Measurements from ENCODE around the gene SLC17A8.

DNA sequence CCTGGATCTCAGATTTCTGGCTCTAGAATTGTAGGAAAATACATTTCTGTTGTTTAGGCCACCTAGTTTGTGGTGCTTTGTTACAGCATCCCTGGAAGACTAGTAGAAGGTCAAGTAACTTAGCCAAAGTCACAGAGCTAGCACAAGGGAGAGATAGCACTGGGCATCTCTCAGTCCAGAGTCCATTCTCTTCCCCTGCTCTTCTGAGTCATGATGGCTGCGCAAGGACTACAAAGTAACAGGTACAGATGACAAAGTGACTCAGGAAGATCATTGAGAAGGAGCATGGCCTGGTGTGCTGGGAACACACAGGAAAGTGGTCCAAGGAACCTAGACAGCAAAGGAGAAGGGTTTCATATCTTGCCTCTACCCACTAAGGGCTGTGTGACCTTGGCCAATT is 19.3 kb downstream of the SLC17A8 start:
- TF ChIP-seq POLR2A (IDR thresholded peaks at IDR 0.05): no peak
- TF ChIP-seq, protein P1, sequence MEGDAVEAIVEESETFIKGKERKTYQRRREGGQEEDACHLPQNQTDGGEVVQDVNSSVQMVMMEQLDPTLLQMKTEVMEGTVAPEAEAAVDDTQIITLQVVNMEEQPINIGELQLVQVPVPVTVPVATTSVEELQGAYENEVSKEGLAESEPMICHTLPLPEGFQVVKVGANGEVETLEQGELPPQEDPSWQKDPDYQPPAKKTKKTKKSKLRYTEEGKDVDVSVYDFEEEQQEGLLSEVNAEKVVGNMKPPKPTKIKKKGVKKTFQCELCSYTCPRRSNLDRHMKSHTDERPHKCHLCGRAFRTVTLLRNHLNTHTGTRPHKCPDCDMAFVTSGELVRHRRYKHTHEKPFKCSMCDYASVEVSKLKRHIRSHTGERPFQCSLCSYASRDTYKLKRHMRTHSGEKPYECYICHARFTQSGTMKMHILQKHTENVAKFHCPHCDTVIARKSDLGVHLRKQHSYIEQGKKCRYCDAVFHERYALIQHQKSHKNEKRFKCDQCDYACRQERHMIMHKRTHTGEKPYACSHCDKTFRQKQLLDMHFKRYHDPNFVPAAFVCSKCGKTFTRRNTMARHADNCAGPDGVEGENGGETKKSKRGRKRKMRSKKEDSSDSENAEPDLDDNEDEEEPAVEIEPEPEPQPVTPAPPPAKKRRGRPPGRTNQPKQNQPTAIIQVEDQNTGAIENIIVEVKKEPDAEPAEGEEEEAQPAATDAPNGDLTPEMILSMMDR (IDR thresholded peaks at IDR 0.05): no peak
